HG02981 (cell line): Measurements from ENCODE around the gene PICALM.

Source experiments
- ATAC-seq: cut with Tn5 transposase; IDR thresholded peaks from one replicate; pipeline ENCODE4 v1.9.1; 2021; ENCODE audit warnings: mild to moderate bottlenecking, moderate library complexity; ENCODE audit not compliant: unreplicated experiment

The PICALM gene

GRCh38 chr11:86087256-86087655 is 18.4 kb upstream of the PICALM start:
- ATAC-seq, result no peak

- no peak for ATAC-seq
These were observed 12.6 kb upstream of the PICALM start for GRCh38 chr11:86081455-86081854.

- no peak for ATAC-seq
These were observed 10.5 kb upstream of the PICALM start for GRCh38 chr11:86079421-86079820.

GRCh38 chr11:86073948-86074347 is 5.1 kb upstream of the PICALM start:
- ATAC-seq, result no peak

GRCh38 chr11:86072211-86072610 is 3.3 kb upstream of the PICALM start:
- no peak for ATAC-seq

GRCh38 chr11:86070142-86071056 is 1.5 kb upstream of the PICALM start:
- no peak for ATAC-seq

GRCh38 chr11:86069408-86070101 is 671 bp upstream of the PICALM start:
- ATAC-seq, result peak; percentile 21

GRCh38 chr11:86068138-86068871 is 579 bp downstream of the PICALM start:
- peak; percentile 6 for ATAC-seq

GRCh38 chr11:86067851-86068137 is 1.1 kb downstream of the PICALM start:
- ATAC-seq, result no peak

GRCh38 chr11:86067009-86067850 is 1.7 kb downstream of the PICALM start:
- no peak for ATAC-seq

- ATAC-seq, result no peak
These were observed 2.3 kb downstream of the PICALM start for GRCh38 chr11:86066657-86067008.

GRCh38 chr11:86066033-86066432 is 2.9 kb downstream of the PICALM start:
- no peak for ATAC-seq

GRCh38 chr11:86064220-86064803 is 4.6 kb downstream of the PICALM start:
- ATAC-seq, result no peak

GRCh38 chr11:86063536-86063935 is 5.3 kb downstream of the PICALM start:
- ATAC-seq, result no peak

- no peak for ATAC-seq
These were observed 6.2 kb downstream of the PICALM start for GRCh38 chr11:86062719-86063118.

- no peak for ATAC-seq
These were observed 7.2 kb downstream of the PICALM start for GRCh38 chr11:86061483-86062205.

GRCh38 chr11:86060544-86060943 is 8.3 kb downstream of the PICALM start:
- no peak for ATAC-seq

GRCh38 chr11:86058360-86058759 is 10.5 kb downstream of the PICALM start:
- no peak for ATAC-seq

- ATAC-seq, result no peak
These were observed 12.5 kb downstream of the PICALM start for GRCh38 chr11:86056351-86056854.
